ENCODE measurements around the gene WDCP. TPM values are rescaled to one million over a fixed set of nuclear protein-coding genes. Genes with fewer than 3 reads are reported as not detected.

The WDCP gene
- total RNA-seq, 2 experiments from 2014 or later, result 20.2 to 23.0 TPM

DNA sequence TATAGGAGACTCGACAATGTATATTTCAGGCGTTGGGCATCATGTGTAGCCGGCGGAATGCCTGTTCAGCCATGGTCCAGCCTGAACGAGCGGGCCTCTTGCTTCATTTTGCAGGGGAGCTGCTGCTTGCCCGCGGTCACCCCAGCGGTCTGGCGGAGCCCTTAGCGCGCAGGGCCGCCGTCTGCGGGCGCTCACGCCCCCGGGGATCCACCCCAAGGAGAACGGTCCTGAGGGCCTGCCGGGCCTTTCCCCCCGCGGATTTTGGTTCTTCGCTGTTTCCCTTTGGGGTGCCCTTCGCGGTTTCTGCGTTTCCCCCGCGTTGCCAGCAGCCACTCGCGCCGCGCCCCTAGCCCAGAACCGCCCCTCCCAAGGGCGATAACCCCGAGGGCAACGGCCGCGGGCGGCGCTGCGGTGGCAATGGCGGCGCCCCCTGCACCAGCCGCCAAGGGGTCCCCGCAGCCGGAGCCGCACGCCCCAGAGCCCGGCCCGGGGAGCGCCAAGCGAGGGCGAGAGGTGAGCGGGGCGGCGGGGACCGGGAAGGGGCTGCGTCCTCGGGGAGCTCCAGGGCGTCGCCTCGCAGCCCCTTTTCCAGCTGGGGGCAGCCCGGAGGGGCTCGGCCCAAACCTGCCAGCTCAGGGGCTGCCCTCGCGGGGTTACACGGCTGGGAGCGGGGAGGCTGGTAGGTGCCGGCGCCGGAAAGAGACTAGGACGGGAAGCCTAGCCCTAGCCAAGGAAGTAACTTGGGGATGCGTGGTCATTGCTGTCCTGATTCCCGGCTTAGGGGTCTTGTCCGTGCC lies 37.3 kb downstream of the WDCP start, which contains the start of gene MFSD2B:
Gene MFSD2B, plus strand, starts transcription at position 406 of the 797 bp plus-strand sequence. Its CDS starts 12 bp downstream, at position 418.
- intact Hi-C loops (cut with micrococcal nuclease), result no loop called here
- no peaks in the 10 kb centered on the region for H3K36me3 Mint-ChIP-seq (ENCODE audit: low read depth)
- DNase-seq (no peak), ATAC-seq (peak; percentile 34)
- TF ChIP-seq, protein P1, sequence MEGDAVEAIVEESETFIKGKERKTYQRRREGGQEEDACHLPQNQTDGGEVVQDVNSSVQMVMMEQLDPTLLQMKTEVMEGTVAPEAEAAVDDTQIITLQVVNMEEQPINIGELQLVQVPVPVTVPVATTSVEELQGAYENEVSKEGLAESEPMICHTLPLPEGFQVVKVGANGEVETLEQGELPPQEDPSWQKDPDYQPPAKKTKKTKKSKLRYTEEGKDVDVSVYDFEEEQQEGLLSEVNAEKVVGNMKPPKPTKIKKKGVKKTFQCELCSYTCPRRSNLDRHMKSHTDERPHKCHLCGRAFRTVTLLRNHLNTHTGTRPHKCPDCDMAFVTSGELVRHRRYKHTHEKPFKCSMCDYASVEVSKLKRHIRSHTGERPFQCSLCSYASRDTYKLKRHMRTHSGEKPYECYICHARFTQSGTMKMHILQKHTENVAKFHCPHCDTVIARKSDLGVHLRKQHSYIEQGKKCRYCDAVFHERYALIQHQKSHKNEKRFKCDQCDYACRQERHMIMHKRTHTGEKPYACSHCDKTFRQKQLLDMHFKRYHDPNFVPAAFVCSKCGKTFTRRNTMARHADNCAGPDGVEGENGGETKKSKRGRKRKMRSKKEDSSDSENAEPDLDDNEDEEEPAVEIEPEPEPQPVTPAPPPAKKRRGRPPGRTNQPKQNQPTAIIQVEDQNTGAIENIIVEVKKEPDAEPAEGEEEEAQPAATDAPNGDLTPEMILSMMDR (IDR thresholded peaks at IDR 0.05), result no peak
- H3K27me3 Mint-ChIP-seq, result peaks cover 23% of the 10 kb centered on the region
- no peak within 1 kb of the TSS for H3K27ac Mint-ChIP-seq
- H3K9me3 Mint-ChIP-seq, result no peaks in the 10 kb centered on the region
- ChIA-PET CTCF (interaction anchor here (1.4 kb wide), 1 partner anchor 74 kb away, joined by 5 read pairs; the partner anchor contains the start of gene TP53I3), POLR2A (no interaction called here)
- no peak within 1 kb of the TSS for H3K4me3 Mint-ChIP-seq
- peaks cover 3% of the 10 kb centered on the region for H3K4me1 Mint-ChIP-seq (ENCODE audit: low read depth)

- peaks cover 23% of the 10 kb centered on the region for H3K27me3 Mint-ChIP-seq
- ChIA-PET CTCF (no interaction called here), POLR2A (no interaction called here)
- ATAC-seq (no peak), DNase-seq (no peak)
- no peak overlapping the region for H3K4me3 Mint-ChIP-seq
- H3K27ac Mint-ChIP-seq, result no peak overlapping the region
- intact Hi-C loops (cut with micrococcal nuclease), result no loop called here
- H3K9me3 Mint-ChIP-seq, result no peaks in the 10 kb centered on the region
- TF ChIP-seq, protein P1 (IDR thresholded peaks at IDR 0.05), result no peak
- H3K4me1 Mint-ChIP-seq (ENCODE audit: low read depth), result peaks cover 3% of the 10 kb centered on the region
- no peaks in the 10 kb centered on the region for H3K36me3 Mint-ChIP-seq (ENCODE audit: low read depth)
Observed at GRCh38 chr2:24009367-24009679, 37.9 kb downstream of the WDCP start.

DNA sequence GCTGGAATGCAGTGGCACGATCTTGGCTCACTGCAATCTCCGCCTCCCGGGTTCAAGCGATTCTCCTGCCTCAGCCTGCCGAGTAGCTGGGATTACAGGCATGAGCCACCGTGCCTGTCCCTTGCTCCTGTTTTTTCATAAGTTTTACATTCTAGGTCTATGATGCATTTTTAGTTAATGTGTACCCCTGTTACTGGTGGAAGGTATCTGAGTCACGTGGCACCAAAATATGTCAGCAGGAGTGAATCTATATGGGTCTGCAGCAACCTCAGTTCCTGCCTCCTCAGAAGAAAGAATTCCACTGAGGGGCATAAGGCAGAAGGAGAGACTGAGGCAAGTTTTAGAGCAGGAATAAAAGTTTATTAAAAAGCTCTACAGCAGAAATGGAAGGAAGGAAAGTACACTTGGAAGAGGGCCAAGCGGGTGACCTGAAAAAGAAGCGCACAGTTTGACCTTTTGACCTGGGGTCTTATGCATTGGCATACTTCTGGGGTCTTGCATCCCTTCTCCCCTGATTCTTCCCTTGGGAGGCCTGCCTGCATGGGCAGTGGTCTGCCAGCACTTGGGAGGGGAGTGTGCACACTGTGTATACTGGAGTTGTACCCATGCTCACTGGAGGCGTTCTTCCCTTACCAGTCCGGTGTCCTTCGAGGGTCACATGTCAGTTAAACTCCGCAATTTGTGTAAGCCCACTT lies 38.4 kb downstream of the WDCP start:
- no peaks in the 10 kb centered on the region for H3K36me3 Mint-ChIP-seq (ENCODE audit: low read depth)
- TF ChIP-seq, protein P1 (IDR thresholded peaks at IDR 0.05), result no peak
- H3K27ac Mint-ChIP-seq, result no peak overlapping the region
- ChIA-PET POLR2A (interaction anchor here (1.1 kb wide), 1 partner anchor 39 kb away, joined by 3 read pairs; the partner anchor contains the start of gene WDCP), CTCF (no interaction called here)
- no peak overlapping the region for H3K4me3 Mint-ChIP-seq
- DNase-seq (no peak), ATAC-seq (no peak)
- peaks cover 3% of the 10 kb centered on the region for H3K4me1 Mint-ChIP-seq (ENCODE audit: low read depth)
- H3K9me3 Mint-ChIP-seq, result no peaks in the 10 kb centered on the region
- peaks cover 23% of the 10 kb centered on the region for H3K27me3 Mint-ChIP-seq
- intact Hi-C loops (cut with micrococcal nuclease), result no loop called here

- Mint-ChIP-seq H3K4me3 (no peak overlapping the region), H3K9me3 (no peaks in the 10 kb centered on the region), H3K36me3 (ENCODE audit: low read depth) (no peaks in the 10 kb centered on the region), H3K27ac (no peak overlapping the region), H3K4me1 (ENCODE audit: low read depth) (peaks cover 3% of the 10 kb centered on the region), H3K27me3 (peaks cover 21% of the 10 kb centered on the region)
- CTCF ChIA-PET, result interaction anchor here (0.9 kb wide), 1 partner anchor 183 kb away, joined by 3 read pairs; no protein-coding TSS in a partner anchor
- intact Hi-C loops (cut with micrococcal nuclease), result no loop called here
- TF ChIP-seq, protein P1 (IDR thresholded peaks at IDR 0.05), result no peak
- DNase-seq, result no peak
- no peak for ATAC-seq
- POLR2A ChIA-PET, result interaction anchor here (1.1 kb wide), 1 partner anchor 40 kb away, joined by 3 read pairs; the partner anchor contains the start of gene WDCP
Observed at GRCh38 chr2:24007693-24008092, 39.5 kb downstream of the WDCP start.

DNA sequence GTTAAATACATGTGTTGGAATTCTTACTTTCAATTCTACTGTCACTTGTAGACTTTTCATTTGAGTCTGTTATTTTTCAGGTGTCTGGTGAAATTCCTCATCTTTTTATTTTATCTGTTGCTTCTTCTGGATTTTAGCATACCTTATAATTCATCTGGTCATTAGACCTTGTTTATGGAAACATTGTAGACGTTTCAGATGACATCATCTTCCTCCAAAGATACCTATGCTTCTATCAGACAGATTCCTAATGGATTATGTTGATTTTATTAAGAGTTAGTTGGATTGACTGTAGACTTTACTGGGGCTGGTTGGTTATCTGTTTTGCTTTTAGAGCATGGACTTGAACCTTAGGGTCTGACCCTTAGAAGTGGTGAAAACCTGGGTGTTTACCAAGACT lies 52.6 kb downstream of the WDCP start:
- TF ChIP-seq, protein P1 (IDR thresholded peaks at IDR 0.05), result no peak
- CTCF ChIA-PET, result interaction anchor here (0.7 kb wide), 2 partner anchors 66 to 90 kb away, joined by 3 read pairs; partner anchors contain the start of gene TP53I3
- intact Hi-C loops (cut with micrococcal nuclease), result no loop called here
- H3K27me3 Mint-ChIP-seq, result no peaks in the 10 kb centered on the region
- ATAC-seq (no peak), DNase-seq (no peak)
- no peaks in the 10 kb centered on the region for H3K4me1 Mint-ChIP-seq (ENCODE audit: low read depth)
- H3K36me3 Mint-ChIP-seq (ENCODE audit: low read depth), result no peaks in the 10 kb centered on the region
- H3K9me3 Mint-ChIP-seq, result no peaks in the 10 kb centered on the region
- POLR2A ChIA-PET, result no interaction called here
- no peak overlapping the region for H3K4me3 Mint-ChIP-seq
- H3K27ac Mint-ChIP-seq, result no peak overlapping the region
